DLD1 (cell line): ENCODE measurements around the gene KBTBD7.
"Not testable (repeated sequence)": the region's sequence is repeated elsewhere in the genome, so short reads cannot be mapped to it uniquely, and the experiment has no call there.

ENCODE experiments used
- in situ Hi-C: cut with HindIII; loops from 2 replicates; pipeline ENCODE4 v1.10.0; 2017; ENCODE audit warnings: low sequenced_read_pairs

Gene KBTBD7

DNA sequence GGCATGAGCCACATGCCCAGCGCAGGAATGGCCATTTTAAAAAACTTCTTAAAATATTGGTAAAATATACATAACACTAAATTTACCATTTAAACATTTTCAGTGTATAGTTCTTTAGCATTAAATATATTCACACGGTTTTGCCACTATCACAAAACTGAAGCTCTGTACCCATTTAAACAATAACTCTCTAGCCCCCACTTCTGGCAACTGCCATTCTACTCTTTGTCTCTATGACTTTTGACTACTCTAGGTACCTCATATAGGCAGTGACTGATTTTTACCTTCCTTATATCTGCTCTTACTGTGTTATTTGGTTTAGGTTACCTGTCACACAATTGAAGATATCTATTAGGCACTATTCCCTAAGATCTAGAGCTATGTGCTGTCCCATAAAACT, 2.3 kb upstream of the KBTBD7 start:
- in situ Hi-C loops, result no loop called here

- in situ Hi-C loops, result no loop called here
These were observed 1.6 kb upstream of the KBTBD7 start for GRCh38 chr13:41196011-41196410.

DNA sequence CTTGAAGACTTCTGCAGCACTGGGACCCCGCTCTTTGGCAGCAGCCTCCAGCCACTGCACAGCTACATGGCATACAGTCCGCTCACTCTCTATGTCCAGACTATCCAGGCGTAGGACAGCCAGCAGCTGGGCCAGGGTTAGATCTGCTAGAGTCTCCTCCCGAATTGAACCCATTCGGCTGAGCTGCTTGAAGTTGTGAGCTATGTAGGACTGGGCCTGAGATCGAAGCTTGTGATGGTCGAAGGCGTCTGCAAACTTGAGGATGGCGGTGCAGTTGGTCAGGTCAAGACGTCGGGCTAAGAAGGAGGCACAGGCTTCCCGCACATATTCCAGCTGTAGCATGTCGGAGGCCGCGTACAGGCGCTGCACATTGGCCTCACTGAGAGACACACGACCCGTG, 900 bp downstream of the KBTBD7 start:
- in situ Hi-C loops, result no loop called here

- in situ Hi-C loops, result no loop called here
These were observed 5.8 kb downstream of the KBTBD7 start for GRCh38 chr13:41188584-41188983.

DNA sequence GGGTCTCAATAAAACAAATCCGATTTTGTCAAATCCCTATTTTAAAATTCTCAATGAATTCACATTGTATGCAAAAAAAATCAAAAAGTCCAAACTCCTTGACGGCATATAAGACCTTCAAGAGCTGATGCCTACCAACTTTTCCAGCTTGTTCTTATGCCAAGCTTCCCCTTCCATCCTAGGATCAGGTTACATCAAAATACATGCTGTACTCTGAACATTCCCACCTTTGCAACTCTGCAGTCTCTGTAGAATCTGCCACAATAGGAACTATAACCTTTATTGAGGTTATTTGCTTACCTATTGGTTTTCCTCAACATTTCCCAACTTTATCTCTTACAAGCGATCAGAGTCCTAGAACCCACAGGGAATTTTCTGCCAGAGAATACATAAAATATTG, 7.9 kb downstream of the KBTBD7 start:
- in situ Hi-C loops, result no loop called here

GRCh38 chr13:41182231-41182630, 12.1 kb downstream of the KBTBD7 start:
- in situ Hi-C loops, result no loop called here

DNA sequence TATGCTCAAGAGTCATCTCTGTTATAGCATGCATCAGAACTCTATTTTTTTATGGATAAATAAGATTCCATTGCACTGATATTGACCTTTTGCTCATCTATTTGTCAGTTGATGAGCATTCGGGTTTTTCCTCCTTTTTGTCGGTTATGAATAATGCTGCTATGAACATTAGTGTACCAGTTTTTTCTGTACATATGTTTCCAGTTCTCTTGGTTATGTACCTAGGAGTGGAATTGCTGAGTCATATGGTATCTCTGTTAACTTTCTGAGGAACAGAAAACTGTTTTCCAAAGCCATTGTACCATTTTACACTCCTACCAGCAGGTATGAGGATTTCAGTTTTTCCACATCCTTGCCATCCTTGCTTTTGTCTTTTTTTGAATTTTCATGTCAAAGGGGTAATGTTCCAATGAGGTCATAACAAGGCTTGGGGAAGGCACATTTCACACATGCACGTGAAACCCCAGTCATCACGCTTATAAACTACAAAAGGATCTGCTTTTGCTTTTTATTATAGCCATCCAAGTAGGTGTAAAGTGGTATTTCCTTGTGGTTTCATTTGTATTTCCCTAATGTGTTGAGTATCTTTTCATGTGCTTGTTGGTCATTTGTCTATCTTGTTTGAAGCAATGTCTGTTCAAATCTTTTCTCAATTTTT, 14.6 kb downstream of the KBTBD7 start:
- in situ Hi-C loops, result no loop called here

GRCh38 chr13:41178040-41178439, 16.3 kb downstream of the KBTBD7 start:
- in situ Hi-C loops, result no loop called here

GRCh38 chr13:41177616-41178015, 16.8 kb downstream of the KBTBD7 start:
- in situ Hi-C loops, result no loop called here

GRCh38 chr13:41175576-41175975, 18.8 kb downstream of the KBTBD7 start:
- in situ Hi-C loops, result not testable (repeated sequence)

- in situ Hi-C loops, result no loop called here
These were observed 32.2 kb downstream of the KBTBD7 start for GRCh38 chr13:41162151-41162550.

GRCh38 chr13:41159174-41159573, 35.2 kb downstream of the KBTBD7 start:
- in situ Hi-C loops, result no loop called here

DNA sequence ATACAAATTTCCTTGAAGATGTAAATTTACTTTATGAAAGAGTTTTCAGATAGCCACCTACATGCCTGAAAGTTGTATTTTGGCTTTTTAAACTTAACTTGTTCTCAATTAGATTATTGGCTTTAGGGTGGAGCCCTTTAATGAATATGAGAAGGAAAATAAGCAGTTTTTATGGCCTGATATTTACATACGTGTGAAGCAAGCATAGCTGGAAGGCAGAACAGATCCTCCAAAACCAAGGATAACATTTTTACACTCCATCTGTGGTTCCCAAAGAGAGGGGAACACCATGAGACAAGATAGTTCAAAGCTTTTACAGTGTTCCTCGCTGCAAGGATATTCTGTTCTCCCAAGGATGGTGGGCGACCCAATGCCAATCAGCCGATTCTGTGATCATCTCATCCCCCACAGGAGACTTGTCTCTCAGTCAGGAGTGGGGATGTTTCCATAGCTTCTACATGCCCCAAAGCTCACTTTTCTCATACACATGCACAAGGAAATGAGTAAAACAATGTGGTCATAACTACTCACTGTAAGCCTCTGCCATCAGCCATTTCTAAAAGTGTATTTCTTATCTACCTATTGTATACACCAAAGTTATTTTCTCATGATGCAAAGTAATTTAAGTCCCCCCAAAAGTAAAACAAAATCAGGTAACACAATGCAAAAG, 37.2 kb downstream of the KBTBD7 start:
- in situ Hi-C loops, result no loop called here

DNA sequence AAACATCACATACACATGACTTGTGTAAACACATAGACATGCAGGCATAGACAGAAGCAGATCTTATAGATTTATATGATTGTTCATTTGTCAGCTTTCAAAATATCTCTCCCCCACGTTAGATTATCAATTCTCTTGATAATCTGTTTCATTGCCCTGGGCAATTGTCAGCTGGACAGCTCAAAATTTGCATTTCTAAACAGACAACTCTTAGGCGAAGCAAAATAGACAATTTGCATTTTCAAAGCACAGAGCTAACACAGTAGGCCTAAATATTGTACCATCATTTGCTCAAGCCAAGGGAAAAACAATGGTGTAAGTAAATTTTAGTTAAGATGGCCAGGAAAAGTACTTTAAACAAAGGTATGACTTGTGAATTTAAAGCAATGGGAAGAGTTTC, 37.7 kb downstream of the KBTBD7 start:
- in situ Hi-C loops, result no loop called here

- in situ Hi-C loops, result no loop called here
These were observed 40.3 kb downstream of the KBTBD7 start for GRCh38 chr13:41154042-41154441.

- in situ Hi-C loops, result no loop called here
These were observed 42.4 kb downstream of the KBTBD7 start for GRCh38 chr13:41152005-41152404.

DNA sequence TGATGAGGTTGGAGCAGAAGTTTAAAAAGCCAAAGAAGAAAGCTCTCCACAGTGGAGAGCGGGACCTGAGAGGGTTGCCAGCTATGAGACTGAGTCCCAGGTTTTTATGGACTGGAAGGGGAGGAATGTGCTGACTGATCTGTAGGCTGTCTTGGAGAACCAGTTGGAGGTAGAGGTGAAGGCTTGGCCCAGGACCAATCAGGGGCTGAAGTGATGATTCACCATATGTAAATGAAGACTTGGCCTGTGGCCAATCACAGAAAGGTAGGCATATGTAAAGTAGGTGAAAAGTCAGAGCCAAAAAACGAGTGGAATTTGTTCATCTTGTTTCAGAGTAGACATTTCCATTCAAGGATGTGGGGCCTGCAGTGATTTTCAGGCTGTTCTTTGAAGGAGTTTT, 44.3 kb downstream of the KBTBD7 start:
- in situ Hi-C loops, result no loop called here

DNA sequence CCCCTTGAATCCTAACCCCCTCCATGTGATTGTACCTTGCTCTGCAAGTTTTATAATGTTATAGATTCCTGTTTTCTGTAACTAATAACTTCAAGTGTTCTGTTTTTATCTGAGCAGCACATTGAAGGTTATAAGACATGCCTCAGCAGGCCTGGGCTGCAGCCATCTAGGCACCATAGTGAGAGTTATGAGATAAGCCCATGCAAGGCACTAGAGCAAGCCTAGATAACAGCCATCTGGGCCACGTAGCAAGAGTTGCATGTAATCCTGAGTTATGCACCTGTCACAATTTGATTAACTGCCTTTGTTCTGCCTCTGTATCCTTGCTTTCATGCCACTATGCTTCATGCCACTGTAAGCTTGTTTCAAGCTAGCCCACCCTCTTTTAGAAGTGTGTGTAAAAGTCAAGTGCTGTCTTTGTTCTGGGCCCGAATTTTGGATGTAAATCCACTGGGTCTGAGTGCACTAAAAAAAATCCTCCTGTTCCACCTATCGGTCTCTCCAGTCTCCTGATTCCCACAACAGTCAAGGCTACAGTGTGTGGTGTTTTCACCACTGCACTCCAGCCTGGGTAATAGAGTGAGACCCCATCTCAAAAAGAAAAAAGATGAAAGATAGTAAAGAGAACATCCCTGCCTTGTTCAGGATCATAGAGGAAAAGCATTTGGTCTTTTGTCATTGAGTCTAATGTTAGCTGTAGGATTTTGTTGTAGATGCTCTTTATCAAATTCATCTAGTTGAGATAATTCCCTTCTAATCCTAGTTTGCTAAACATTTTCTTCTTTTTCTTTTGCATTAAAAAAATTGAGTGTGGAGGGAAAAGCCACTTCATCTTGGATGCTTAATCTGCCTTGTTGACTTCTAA, 45.7 kb downstream of the KBTBD7 start:
- in situ Hi-C loops, result no loop called here

DNA sequence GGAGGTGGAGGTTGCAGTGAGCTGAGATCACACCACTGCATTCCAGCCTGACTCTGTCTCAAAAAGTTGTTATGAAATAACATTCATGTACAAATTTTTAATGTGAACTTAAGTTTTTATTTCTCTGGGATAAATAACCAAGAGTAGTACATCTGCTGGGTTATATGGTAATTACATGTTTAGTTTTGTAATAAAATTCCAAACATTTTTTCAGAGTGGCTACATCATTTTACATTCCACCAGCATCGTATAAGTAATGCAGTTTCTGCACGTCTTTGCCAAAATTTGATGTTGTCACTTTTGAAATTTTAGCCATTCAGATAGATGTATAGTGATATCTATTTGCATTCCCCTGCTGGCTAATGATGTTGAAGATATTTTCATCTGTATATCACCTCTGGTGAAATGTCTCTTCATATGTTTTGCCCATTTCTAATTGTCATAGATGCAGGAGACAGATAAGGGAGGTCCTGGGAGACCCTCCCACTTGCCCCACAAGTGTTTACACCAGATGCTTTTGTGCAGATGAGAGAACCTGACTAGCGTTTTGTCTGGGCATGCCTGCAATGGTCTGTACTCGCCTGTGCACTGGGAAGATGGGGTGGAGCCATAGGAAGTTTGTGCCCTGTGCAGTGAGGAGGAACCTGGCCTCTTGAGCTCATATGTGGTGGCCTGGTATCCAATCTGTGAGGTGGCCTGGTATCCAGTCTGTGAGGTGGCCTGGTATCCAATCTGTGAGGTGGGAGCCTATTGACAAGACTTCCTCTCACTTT, 49.0 kb downstream of the KBTBD7 start:
- in situ Hi-C loops, result no loop called here

DNA sequence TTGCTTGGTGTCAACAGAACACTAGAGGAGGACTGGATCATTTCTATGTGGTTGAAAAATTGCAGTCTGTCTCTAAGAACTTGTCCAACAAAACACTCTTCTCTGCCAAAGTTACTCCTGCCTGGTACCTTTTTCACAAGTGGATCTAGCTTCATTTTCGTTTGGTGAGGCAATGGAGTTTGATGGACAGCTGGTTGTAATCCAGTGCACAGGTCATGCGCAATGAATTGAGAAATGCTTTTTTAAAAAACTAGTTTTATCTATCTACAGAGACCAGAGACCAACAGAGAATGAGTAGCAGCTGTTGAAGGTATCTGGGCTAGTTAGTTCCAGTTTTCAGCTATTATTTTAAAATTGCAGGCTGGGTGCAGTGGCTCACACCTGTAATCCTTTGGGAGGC, 49.8 kb downstream of the KBTBD7 start:
- in situ Hi-C loops, result no loop called here
